Tibial nerve (tissue), 4 donors: ENCODE results near the gene SLC34A3. TPM values are rescaled to one million over a fixed set of nuclear protein-coding genes. Genes with fewer than 3 reads are reported as not detected.

Source experiments
- DNase-seq, 2 donors: peaks; one replicate each; pipeline ENCODE4 v3.0.0-alpha.2; 2019; ENCODE audit warnings: low spot score in 2 of 2
- H3K27ac ChIP-seq, 4 donors: fragments of 200-600 bp; sonication (generic) in 3 of 4; one replicate each; pipeline ENCODE4 v1.5.1; 2017 to 2019; ENCODE audit warnings: mild to moderate bottlenecking in 1 of 4
- H3K27me3 ChIP-seq, 2 donors: fragments of 200-600 bp; sonication (generic) in 1 of 2; one replicate each; pipeline versions ENCODE4 v1.5.1 to v1.6.0; 2017 to 2019
- H3K36me3 ChIP-seq, 3 donors: fragments of 200-600 bp; sonication (generic); one replicate each; pipeline ENCODE4 v1.5.1; 2018 to 2019
- H3K4me1 ChIP-seq, 4 donors: fragments of 200-600 bp; sonication (generic) in 3 of 4; one replicate each; pipeline ENCODE4 v1.5.1; 2017 to 2019
- H3K4me3 ChIP-seq, 4 donors: fragments of 200-600 bp; sonication (generic) in 3 of 4; one replicate each; pipeline ENCODE4 v1.5.1; 2017 to 2019; ENCODE audit warnings: mild to moderate bottlenecking in 1 of 4, moderate library complexity in 1 of 4
- H3K9me3 ChIP-seq, 4 donors: fragments of 200-600 bp; sonication (generic) in 3 of 4; one replicate each; pipeline ENCODE4 v1.5.1; 2017 to 2019
- CTCF ChIP-seq, 5 experiments: fragments of 200-600 bp in 3 of 5; fragments of 450-650 bp in 2 of 5; sonication (generic) in 3 of 5; IDR thresholded peaks; one replicate each; pipeline ENCODE4 v1.5.1; 2016 to 2019; ENCODE audit warnings: antibody characterized with exemption in 5 of 5, mild to moderate bottlenecking in 3 of 5, moderate library complexity in 2 of 5
- EP300 ChIP-seq, 2 donors: sonication (generic); formaldehyde crosslinking; IDR thresholded peaks; one replicate each; pipeline ENCODE4 v1.6.1; 2017; ENCODE audit warnings: antibody characterized with exemption in 2 of 2, mild to moderate bottlenecking in 1 of 2
- POLR2A ChIP-seq, 2 donors: fragments of 450-650 bp; IDR thresholded peaks; one replicate each; pipeline ENCODE4 v1.6.1; 2017; ENCODE audit warnings: antibody characterized with exemption in 2 of 2, mild to moderate bottlenecking in 2 of 2, moderate library complexity in 2 of 2
- WGBS, 2 donors: methylation state at CpG; one replicate each; pipeline ENCODE4 v1.1.5; 2018; 5-methylcytosine and 5-hydroxymethylcytosine counted together
- total RNA-seq, 4 donors: library from RNA; depleted of rRNA; stranded (reverse); fragments of >200 nt; gene quantifications; one replicate each; pipeline ENCODE4 v1.1.0, GENCODE V29; 2016

SLC34A3 gene
- total RNA-seq, 4 donors from 2014 or later = not detected

GRCh38 chr9:137199411-137200121 lies 31.1 kb upstream of the SLC34A3 start:
- Histone ChIP-seq H3K4me3 (peak overlapping the region; percentile 39 to 72 (median 54)), H3K36me3 (no peaks in the 10 kb centered on the region), H3K9me3 (no peaks in the 10 kb centered on the region), H3K27me3 (no peaks in the 10 kb centered on the region), H3K27ac (peak overlapping the region in 3 of 4 donors; percentile 48 to 76 (median 65)), H3K4me1 (peaks cover 13 to 88% (median 44%) of the 10 kb centered on the region in 4 donors)
- DNase-seq = no peak
- no peak for TF ChIP-seq CTCF (IDR thresholded peaks at IDR 0.05)
- TF ChIP-seq POLR2A (IDR thresholded peaks at IDR 0.05) = no peak
- TF ChIP-seq EP300 (IDR thresholded peaks at IDR 0.05) = no peak
- WGBS, 2 donors = 11 to 14% methylated on average over 7 to 30 of the region's 51 CpGs

GRCh38 chr9:137200311-137201204 lies 30.1 kb upstream of the SLC34A3 start, which contains the start of gene TPRN:
TSS of gene TPRN (minus strand) at chr9:137200741. CDS start at chr9:137200711, 30 bp downstream.
- Histone ChIP-seq H3K4me3 (peak within 1 kb of the TSS; percentile 54 to 72 (median 64)), H3K4me1 (peaks cover 13 to 84% (median 48%) of the 10 kb centered on the region in 4 donors), H3K27me3 (no peaks in the 10 kb centered on the region), H3K27ac (peak within 1 kb of the TSS in 3 of 4 donors; percentile 81 to 88 (median 83)), H3K36me3 (no peaks in the 10 kb centered on the region), H3K9me3 (no peaks in the 10 kb centered on the region)
- peak in 1 of 2 donors; percentile 71 for TF ChIP-seq EP300 (IDR thresholded peaks at IDR 0.05)
- peak in 1 of 5 experiments; percentile 49 for TF ChIP-seq CTCF (IDR thresholded peaks at IDR 0.05)
- TF ChIP-seq POLR2A (IDR thresholded peaks at IDR 0.05) = peak; percentile 46 to 88
- DNase-seq = peak; percentile 99
- WGBS, 2 donors = 0% methylated on average over 23 to 56 of the region's 118 CpGs

GRCh38 chr9:137201205-137201868 lies 29.4 kb upstream of the SLC34A3 start:
- Histone ChIP-seq H3K36me3 (no peaks in the 10 kb centered on the region), H3K9me3 (no peaks in the 10 kb centered on the region), H3K27me3 (no peaks in the 10 kb centered on the region), H3K27ac (peak overlapping the region in 3 of 4 donors; percentile 81 to 88 (median 83)), H3K4me1 (peaks cover 13 to 82% (median 54%) of the 10 kb centered on the region in 4 donors), H3K4me3 (peak overlapping the region; percentile 54 to 72 (median 64))
- WGBS, 2 donors = 11 to 21% methylated on average over 15 to 21 of the region's 23 CpGs
- TF ChIP-seq CTCF (IDR thresholded peaks at IDR 0.05) (no peak), EP300 (IDR thresholded peaks at IDR 0.05) (no peak), POLR2A (IDR thresholded peaks at IDR 0.05) (no peak)
- DNase-seq = no peak

GRCh38 chr9:137202966-137203365 lies 27.7 kb upstream of the SLC34A3 start:
- 72 to 75% methylated on average over 8 of the region's 8 CpGs for WGBS, 2 donors
- no peaks in the 10 kb centered on the region for H3K9me3 ChIP-seq
- no peaks in the 10 kb centered on the region for H3K27me3 ChIP-seq
- H3K4me3 ChIP-seq = no peak overlapping the region
- peaks cover 13 to 80% (median 59%) of the 10 kb centered on the region in 4 donors for H3K4me1 ChIP-seq
- no peak for DNase-seq
- H3K36me3 ChIP-seq = peaks cover 0 to 8% (median 0%) of the 10 kb centered on the region in 3 donors
- no peak overlapping the region for H3K27ac ChIP-seq
- no peak for TF ChIP-seq EP300 (IDR thresholded peaks at IDR 0.05)
- no peak for TF ChIP-seq POLR2A (IDR thresholded peaks at IDR 0.05)
- no peak for TF ChIP-seq CTCF (IDR thresholded peaks at IDR 0.05)
